Measurements from ENCODE around the gene NTM. TPM values are rescaled to one million over a fixed set of nuclear protein-coding genes. Genes with fewer than 3 reads are reported as not detected.

Gene NTM
- total RNA-seq, 2 donors from 2014 or later, result 0.26 to 3.6 TPM

DNA sequence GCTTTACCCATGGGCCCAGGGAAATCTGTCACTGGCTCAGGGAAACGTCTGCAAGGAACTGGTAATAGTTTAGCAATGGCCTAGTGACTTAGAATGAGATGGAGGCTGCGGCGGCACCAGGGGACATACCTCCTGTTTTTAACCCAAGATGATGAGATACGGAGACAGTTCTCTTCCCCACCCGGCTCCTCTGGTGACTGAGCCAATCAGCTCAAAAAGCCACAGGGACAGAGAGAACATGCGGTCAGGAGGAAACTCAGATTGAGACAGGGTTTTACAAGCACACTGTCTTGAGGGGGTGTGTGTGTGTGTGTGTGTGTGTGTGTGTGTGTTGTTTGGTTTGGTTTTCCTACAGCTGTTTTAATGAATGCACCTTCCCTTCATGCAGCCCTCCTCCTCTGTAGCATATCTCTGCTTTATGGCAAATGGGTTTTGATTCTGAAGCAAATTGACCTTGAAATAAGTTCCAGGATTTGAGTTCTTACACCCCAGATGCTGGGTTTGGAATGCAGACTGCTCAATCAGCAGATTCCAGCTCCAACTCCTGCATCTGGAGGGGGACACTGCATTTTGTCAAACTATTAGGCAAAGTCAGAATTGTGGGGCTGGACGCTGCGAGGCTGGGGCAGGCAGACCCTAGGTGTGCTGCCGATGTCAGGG, 246.2 kb downstream of the NTM start:
- Histone ChIP-seq H3K4me3 (no peak overlapping the region), H3K4me1 (no peaks in the 10 kb centered on the region), H3K27me3 (no peaks in the 10 kb centered on the region), H3K36me3 (replicated peaks in 1 of 2; ENCODE audit: insufficient read depth in 1 of 2, low read depth in 2 of 2) (no peaks in the 10 kb centered on the region), H3K9me3 (no peaks in the 10 kb centered on the region), H3K27ac (no peak overlapping the region)
- intact Hi-C loops (cut with DNase I), result no loop called here
- ATAC-seq (no peak), DNase-seq (no peak)
- 44 to 48% methylated on average over 9 of the region's 9 CpGs for WGBS, 2 donors
- TF ChIP-seq CTCF (IDR thresholded peaks at IDR 0.05) (no peak), POLR2A (IDR thresholded peaks at IDR 0.05) (no peak)

DNA sequence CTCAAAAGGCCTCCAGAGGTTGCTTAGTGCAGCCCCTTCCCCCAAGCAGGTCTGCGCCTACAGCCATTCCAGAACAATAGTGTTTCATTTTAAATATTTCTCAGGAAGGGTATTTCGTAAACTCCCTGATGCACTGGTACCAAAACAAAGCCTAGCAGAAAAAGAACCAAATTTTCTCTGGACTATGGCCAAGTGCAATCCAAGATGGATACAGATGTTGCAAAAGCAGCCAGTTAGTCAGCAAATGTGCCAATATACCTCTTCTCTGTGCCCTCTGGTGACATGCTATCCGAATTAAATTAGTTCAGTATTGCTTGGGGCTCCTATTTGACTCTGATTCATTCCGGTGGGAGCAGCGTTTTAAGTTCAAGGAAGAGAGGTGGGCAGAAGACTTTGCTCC, 247.8 kb downstream of the NTM start:
- intact Hi-C loops (cut with DNase I), result no loop called here
- ATAC-seq (no peak), DNase-seq (no peak)
- no peaks in the 10 kb centered on the region for H3K9me3 ChIP-seq
- H3K36me3 ChIP-seq (replicated peaks in 1 of 2; ENCODE audit: insufficient read depth in 1 of 2, low read depth in 2 of 2), result no peaks in the 10 kb centered on the region
- H3K4me3 ChIP-seq, result no peak overlapping the region
- H3K27ac ChIP-seq, result no peak overlapping the region
- H3K4me1 ChIP-seq, result no peaks in the 10 kb centered on the region
- TF ChIP-seq POLR2A (IDR thresholded peaks at IDR 0.05), result no peak
- TF ChIP-seq CTCF (IDR thresholded peaks at IDR 0.05), result no peak
- H3K27me3 ChIP-seq, result no peaks in the 10 kb centered on the region
- WGBS, 2 donors, result 62 to 66% methylated on average over 4 to 5 of the region's 5 CpGs

DNA sequence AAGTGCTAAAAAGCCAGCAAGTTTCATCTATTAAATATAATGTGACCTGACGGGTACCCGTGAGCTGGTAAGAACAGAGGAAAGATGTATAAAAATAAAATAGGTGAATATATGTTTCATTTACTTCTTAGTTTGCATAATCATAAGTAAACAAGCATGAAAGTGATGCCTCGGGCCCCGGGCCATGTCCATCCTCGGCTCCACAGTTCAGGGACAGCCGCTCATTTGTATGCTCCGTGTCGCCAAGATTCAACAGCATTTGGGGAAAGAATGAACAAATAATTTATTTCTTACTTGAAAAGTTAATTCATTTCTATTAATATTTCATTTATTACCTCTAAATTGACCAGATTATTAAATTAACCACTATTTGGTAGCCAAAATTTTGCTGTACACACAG, 251.8 kb downstream of the NTM start:
- no peak overlapping the region for H3K27ac ChIP-seq
- no peak overlapping the region for H3K4me3 ChIP-seq
- ATAC-seq (no peak), DNase-seq (no peak)
- 82 to 85% methylated on average over 8 of the region's 8 CpGs for WGBS, 2 donors
- TF ChIP-seq CTCF (IDR thresholded peaks at IDR 0.05) (no peak), POLR2A (IDR thresholded peaks at IDR 0.05) (no peak)
- H3K4me1 ChIP-seq, result no peaks in the 10 kb centered on the region
- no peaks in the 10 kb centered on the region for H3K27me3 ChIP-seq
- intact Hi-C loops (cut with DNase I), result no loop called here
- no peaks in the 10 kb centered on the region for H3K9me3 ChIP-seq
- H3K36me3 ChIP-seq (replicated peaks in 1 of 2; ENCODE audit: insufficient read depth in 1 of 2, low read depth in 2 of 2), result no peaks in the 10 kb centered on the region

GRCh38 chr11:131624531-131624930, 254.1 kb downstream of the NTM start:
- H3K4me1 ChIP-seq, result no peaks in the 10 kb centered on the region
- DNase-seq (no peak), ATAC-seq (no peak)
- no peaks in the 10 kb centered on the region for H3K27me3 ChIP-seq
- 77 to 81% methylated on average over 4 of the region's 4 CpGs for WGBS, 2 donors
- no peaks in the 10 kb centered on the region for H3K36me3 ChIP-seq (replicated peaks in 1 of 2; ENCODE audit: insufficient read depth in 1 of 2, low read depth in 2 of 2)
- no peak overlapping the region for H3K27ac ChIP-seq
- TF ChIP-seq POLR2A (IDR thresholded peaks at IDR 0.05) (no peak), CTCF (IDR thresholded peaks at IDR 0.05) (no peak)
- H3K4me3 ChIP-seq, result no peak overlapping the region
- intact Hi-C loops (cut with DNase I), result no loop called here
- H3K9me3 ChIP-seq, result no peaks in the 10 kb centered on the region

- no peak overlapping the region for H3K27ac ChIP-seq
- H3K27me3 ChIP-seq, result no peaks in the 10 kb centered on the region
- no peaks in the 10 kb centered on the region for H3K4me1 ChIP-seq
- ATAC-seq (no peak), DNase-seq (no peak)
- WGBS, 2 donors, result 30 to 56% methylated on average over 9 of the region's 9 CpGs
- no peaks in the 10 kb centered on the region for H3K36me3 ChIP-seq (replicated peaks in 1 of 2; ENCODE audit: insufficient read depth in 1 of 2, low read depth in 2 of 2)
- no peaks in the 10 kb centered on the region for H3K9me3 ChIP-seq
- H3K4me3 ChIP-seq, result no peak overlapping the region
- TF ChIP-seq POLR2A (IDR thresholded peaks at IDR 0.05) (no peak), CTCF (IDR thresholded peaks at IDR 0.05) (no peak)
- intact Hi-C loops (cut with DNase I), result no loop called here
Observed at GRCh38 chr11:131626788-131627187, 256.4 kb downstream of the NTM start.
